ENCODE measurements around the gene AKT1.
"Not testable (repeated sequence)": the region's sequence is repeated elsewhere in the genome, so short reads cannot be mapped to it uniquely, and the experiment has no call there.

AKT1 gene

GRCh38 chr14:104734991-104735779, 60.4 kb downstream of the AKT1 start:
- DNase-seq = no peak

DNA sequence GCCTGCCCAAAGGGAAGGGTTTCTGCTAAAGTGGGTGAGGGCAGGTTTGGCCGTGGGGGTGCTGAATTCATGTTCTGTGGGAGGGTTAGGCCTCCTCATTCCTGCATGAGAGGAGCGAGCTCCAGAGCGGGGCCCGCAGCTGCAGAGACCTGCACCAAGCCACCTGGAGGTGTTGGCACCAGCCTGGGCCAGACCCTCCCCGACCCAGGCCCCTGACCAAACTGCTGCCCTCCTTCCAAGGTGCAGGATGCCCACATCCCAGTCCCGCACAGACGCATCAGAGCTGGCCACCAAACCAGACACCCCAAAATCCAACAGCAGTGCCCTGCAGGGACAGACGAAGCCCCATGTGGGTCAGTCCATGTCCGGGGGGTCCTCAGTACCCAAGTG, 61.0 kb downstream of the AKT1 start:
- no peak for DNase-seq

GRCh38 chr14:104734051-104734587, 61.4 kb downstream of the AKT1 start:
- no peak for DNase-seq

DNA sequence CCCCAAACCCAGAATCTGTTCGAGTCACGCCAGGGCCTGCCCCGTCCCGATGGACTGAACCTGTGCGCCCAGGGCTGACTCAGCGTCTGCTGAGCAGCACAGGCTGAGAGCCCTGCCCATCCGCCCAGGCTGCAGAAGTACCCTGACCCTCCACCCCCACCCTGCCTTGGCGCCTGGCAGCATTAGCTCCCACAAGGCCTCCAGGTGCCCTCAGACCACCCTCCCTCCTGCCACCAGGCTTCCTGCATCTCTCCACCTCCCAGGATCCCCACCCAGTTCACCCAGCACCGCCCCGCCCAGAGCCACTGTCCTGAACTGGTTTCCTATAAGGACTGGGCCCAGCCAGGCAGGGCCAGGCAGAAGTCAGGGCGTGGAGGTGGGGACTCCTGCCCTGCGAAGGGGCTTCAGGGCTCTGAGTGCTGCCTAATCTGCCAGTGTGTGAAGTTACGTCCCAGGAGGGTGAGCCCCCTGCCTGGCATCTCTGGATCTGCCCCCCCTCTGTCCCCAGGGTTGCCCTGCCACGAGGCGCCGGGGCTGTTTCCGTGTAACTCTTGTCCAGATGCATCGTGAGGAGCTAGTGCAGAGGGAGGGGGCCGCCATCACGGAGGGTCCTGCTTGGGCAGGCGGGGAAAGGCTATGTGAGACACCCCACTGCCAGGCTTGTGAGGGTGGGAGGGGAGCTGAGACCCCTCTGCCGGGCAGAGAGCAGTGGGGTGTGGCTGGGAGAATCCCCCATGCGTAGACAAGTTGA, 62.4 kb downstream of the AKT1 start:
- DNase-seq = no peak

- peak; percentile 42 for DNase-seq
These were observed 63.2 kb downstream of the AKT1 start for GRCh38 chr14:104732355-104732804.

DNA sequence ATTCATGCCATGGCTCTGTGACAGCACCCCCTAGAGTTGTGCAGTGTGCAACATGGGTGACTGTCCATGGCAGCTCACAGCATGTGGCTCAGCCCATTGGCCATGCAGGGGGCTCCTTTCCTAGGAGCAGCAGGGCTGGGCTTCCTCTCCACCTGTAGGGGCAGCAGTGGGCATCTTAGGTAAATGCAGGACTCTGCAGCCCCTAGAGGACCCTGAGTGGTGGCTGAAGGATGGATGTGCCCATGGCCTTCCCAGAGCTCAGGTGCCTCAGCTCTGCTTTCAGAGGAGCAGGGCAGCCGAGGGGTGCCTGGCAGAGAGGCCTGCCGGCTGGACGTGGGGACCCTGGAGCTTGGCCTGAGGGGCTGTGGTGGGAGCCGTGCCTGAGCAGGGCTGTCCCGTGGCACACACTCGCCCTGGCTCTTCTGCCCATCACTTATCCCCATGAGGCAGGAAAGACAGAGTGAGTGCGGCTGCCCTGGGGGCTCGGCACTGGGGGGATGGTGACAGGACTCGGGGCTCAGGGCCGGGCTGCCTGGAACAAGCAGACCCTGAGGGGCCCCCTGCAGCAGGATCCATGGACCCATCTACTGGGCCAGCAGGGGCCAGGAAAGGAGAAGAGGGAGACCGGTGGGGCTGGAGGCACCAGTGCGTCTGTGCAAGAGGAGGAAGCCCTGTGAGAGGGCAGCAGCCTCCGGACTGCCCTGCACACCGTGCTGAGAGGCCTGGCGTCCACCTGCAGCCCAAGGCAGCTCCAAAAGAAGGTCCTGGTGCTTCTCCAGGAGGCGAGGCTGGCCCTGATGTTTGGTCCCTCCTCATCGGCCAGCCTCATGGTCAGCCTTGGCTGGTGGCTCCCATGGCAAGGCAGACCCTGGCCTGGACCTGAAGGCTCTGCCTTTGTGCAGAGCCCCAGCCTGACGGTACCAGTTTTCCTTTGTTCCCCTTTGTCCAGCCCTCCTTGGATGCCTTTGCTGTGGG, 63.9 kb downstream of the AKT1 start:
- peak; percentile 61 for DNase-seq

GRCh38 chr14:104730487-104730886, 65.1 kb downstream of the AKT1 start:
- no peak for DNase-seq

- no peak for DNase-seq
These were observed 65.7 kb downstream of the AKT1 start for GRCh38 chr14:104729835-104730181.

DNA sequence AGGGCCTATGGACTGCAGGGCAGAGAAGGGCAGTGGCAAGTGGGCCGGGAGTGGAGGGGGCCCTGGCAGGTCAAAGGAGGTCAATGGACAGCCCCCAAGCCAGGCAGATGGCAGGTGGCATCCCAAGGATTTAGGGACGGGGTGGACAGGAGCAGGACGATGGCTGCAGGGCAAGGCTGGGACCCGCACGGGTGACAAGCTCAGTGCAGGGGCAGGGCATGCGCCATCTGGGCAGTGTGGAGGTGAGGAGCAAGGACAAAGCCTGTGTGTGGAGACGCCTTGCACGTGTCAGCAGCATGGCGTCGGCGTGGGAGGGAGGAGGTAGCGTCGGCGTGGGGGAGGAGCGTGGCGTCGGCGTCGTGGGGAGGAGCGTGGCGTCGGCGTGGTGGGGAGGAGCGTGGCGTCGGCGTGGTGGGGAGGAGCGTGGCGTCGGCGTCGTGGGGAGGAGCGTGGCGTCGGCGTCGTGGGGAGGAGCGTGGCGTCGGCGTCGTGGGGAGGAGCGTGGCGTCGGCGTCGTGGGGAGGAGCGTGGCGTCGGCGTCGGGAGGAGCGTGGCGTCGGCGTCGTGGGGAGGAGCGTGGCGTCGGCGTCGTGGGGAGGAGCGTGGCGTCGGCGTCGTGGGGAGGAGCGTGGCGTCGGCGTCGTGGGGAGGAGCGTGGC, 66.2 kb downstream of the AKT1 start:
- not testable (repeated sequence) for DNase-seq

DNA sequence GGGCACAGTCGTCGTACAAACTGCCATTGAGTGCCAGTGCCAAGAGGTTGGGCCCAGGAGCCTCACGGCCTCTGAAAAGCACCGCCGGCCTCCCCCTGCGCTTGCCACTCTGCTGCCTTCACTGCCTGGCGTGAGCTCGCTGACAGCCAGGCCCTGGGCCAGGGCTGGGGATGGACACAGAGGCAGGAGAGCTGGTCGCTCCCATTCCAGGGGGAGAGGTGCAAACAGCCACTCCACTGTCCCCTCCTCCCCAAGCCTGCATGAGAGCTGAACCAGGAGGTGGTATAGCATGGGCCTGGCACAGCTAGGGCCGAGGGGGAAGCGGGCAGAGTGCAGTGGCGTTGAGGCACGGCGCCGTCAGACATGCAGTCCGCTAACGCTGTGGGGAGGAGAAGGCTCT, 66.9 kb downstream of the AKT1 start:
- no peak for DNase-seq

GRCh38 chr14:104726600-104727451, 68.7 kb downstream of the AKT1 start:
- DNase-seq = no peak

- DNase-seq = no peak
These were observed 69.6 kb downstream of the AKT1 start for GRCh38 chr14:104725772-104726548.

- no peak for DNase-seq
These were observed 70.4 kb downstream of the AKT1 start for GRCh38 chr14:104724981-104725771.

DNA sequence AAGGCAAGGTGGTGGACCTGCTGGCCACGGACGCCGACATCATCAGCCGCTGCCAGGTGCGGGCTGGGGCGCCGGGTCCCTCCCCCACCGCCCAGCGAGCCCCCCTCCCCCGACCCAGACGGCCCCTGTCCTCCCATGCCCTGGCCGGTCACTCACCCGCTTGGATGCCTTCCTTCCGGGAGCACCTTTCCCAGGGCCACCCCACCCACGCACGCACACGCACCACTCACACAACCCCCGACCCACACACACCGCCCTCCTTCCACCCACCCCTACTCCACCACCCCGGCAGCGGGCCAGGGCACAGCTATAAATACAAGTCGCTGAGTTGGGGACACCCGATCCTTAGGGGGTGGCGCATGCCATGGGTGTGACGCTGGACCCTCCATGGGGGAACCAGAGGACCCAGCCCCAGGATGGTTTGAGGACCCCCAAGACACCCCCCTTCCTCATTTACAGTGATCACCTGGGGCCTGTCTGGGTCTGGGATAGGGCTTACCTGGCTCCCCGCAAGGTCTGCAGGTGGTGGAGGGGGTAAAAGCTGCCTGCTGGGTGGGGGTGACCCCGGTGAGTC, 71.1 kb downstream of the AKT1 start:
- DNase-seq = no peak

GRCh38 chr14:104723651-104724406, 71.7 kb downstream of the AKT1 start, which contains the start of gene ADSS1:
Gene ADSS1, plus strand, starts transcription at chr14:104724229. Its CDS starts 42 bp downstream, at chr14:104724271.
- DNase-seq = no peak

- DNase-seq = no peak
These were observed 72.5 kb downstream of the AKT1 start for GRCh38 chr14:104722938-104723650.

Data from COR-L47 (cell line).